Activated naive CD4-positive, alpha-beta T cell treated with Interleukin-2 at 50 U/mL for 16 hours (primary cell): ENCODE measurements around the gene ABHD12.

Experiments used
- DNase-seq: peaks from one replicate; pipeline ENCODE4 v3.0.0-alpha.2; 2020

The ABHD12 gene

DNA sequence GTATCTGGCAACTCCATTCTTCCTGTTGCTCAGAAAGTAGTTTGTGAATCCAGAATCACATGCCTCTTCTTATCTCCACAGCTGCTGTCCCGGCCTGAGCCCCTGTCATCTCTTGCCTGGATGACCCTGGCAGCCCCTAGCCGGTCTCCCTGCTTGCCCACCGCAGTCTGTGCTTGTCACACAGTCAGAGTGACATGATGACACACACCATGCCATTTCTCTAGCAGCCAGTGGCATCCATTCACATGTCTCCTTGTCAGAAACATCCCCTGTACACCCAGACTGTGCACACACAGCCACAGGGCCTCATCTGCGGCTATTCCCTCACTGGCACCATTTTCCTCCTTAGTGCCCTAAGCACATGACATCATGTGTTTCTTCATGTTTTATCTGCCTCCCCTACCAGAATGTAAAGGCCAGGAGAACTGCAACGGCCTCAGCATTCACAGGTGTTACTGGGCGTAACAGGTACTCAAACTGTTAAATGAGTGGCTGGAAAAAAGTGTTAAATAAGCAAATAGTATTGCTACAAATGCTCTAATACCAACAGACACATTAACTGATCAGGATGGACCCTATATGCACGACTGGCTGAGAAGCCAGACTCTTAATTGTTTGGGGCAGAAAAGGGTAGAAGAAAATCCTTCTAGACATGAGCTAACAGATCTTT is 9.6 kb downstream of the ABHD12 start:
- DNase-seq: no peak

DNA sequence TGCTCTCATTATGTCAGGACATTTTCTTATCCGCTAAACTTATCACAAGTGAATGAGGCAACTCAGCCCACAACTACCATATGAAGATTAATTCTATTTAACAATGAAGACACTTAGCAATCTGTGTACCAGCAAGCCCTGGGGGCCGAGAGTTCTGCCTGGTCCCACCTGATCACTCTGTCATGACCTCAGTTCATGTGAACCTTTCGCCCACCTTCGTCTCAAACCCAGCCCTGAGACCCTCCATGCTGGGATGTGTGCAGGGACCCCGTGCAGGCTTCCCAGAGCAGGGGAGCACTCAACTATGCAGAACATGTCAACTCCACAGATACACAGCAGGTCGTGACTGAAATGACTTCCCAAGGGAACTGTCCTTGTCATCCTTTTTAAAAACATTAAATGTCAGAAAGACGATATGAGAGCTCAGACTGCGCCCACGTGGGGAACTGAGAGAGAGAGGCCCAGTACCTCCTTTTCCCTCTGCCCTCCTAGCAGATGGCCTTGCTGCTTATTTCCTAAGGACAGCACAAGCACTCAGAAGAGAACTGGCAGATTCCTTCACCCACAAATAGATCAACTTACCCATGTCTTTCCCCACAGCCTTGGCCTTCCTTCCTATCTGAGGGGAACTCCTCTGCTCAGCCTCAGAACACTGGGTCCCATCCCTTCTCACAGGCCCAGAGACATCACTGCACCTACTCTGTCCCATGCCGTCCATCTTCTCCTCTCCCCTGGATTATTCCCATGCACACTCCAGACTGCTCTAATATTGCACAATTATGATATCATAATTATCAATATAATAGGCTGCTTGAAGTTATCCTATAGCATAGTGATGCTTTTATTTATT is 11.5 kb downstream of the ABHD12 start:
- DNase-seq: no peak

- DNase-seq: no peak
Observed at GRCh38 chr20:25378189-25378883, 12.3 kb downstream of the ABHD12 start.

DNA sequence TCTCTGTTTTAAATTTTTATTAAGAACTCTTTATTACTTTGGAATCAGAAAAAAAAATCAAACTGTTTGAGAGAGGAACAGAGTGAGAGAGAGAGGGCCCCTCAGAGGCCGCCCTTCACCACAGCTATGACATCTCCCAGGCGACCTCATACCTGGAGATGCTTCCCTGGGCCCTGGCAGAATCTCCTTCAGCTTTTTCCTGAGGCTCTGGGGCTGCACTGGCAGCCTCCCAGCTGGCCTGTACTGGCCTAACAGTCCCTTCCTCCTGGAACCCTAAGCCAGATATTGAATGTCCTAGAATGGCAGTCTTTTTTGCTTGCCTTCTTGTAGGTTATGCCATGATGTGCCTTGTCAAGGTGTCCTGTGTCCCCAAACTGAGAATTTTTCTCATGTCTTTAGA is 13.7 kb downstream of the ABHD12 start:
- no peak for DNase-seq

DNA sequence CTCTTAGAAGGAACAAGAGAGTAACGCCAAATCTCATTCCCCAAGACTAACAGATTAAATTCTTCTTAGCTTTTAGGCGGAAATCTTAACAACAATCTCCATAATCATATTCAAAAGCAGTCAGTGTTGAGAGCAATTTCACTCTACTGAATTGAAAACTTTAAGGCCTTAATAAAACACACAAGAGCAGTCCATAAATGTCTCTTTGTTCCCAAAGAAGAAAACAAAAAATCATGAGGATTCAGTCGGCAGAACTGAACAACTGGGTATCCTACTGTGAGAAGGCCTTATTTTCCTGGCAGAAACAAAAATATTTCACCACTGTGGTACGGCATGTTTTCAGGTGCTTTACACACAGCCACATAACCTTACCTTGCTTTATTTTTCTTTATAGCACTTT is 14.4 kb downstream of the ABHD12 start:
- DNase-seq: no peak

DNA sequence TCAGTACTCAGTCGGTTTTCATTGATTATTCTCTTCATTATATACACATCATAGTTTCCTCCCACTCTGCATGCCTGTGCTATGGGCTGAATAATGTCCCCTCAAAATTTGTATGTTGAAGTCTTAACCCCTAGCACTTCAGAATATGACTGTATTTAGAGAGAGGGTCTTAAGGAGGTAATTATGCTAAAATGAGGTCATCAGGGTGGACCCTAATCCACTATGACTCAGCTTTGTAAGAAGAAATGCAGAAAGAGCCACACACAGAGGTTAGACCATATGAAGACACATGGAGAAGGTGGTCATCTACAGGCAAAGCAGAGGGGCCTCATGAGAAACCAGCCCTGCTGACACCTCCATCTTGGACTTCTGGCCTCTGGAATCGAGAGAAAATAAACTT is 15.8 kb downstream of the ABHD12 start:
- no peak for DNase-seq

GRCh38 chr20:25372584-25373336 is 17.9 kb downstream of the ABHD12 start:
- DNase-seq: no peak

DNA sequence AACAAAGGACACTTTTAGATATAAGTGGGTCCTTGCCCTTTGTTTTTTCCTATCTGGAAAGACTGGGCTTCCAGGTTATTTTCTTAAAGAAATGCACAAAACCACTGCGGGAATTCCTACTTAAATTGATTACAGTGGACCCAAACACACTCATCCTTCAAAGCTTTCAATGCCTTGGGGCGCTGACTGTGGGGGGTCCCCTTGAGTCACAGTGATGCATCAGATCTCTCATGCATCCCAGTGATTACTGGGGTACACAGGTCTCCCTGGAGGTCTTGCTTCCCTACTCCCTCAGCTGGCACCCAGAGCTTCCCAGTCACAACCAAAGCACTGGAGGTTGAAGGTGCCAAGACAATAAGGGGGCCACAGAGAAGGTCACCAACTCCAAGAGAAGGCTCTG is 20.7 kb downstream of the ABHD12 start:
- DNase-seq: no peak

- no peak for DNase-seq
Observed at GRCh38 chr20:25369529-25369928, 21.1 kb downstream of the ABHD12 start.

DNA sequence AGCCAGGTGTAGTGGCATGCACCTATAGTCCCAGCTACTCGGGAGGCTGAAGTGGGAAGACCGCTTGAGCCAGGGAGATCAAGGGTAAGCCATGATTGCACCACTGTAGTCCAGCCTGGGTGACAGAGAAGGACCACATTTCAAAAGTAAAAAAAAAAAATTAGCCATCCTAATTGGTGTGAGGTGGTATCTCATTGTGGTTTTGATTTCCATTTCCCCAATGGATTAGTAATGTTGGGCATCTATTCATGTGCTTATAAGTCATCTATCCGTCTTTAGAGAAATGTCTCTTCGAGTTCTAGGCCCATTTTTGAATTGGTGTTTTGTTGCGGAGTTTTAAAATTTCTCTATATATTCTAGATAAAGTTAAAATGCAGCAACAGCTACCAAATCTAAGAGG is 21.7 kb downstream of the ABHD12 start:
- DNase-seq: no peak

DNA sequence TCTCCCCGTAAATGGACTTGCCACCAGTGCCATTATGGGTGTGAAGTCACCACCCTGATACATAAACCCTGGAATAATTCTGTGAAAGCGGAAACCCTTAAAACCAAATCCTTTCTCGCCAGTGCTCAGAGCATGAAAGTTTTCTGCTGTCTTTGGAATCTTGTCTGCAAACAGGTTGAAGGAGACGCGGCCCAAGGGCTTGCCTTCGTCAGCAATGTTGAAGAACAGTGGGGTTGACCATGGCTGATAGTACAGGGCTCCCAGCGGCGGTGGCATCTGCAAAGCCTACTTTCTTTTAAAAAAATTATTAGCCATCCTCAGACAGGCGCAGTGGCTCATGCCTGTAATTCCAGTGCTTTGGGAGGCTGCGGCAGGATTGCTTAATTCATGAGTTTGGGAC is 22.1 kb downstream of the ABHD12 start:
- no peak for DNase-seq

- DNase-seq: no peak
Observed at GRCh38 chr20:25364879-25365699, 25.5 kb downstream of the ABHD12 start.

GRCh38 chr20:25364180-25364788 is 26.4 kb downstream of the ABHD12 start:
- no peak for DNase-seq

DNA sequence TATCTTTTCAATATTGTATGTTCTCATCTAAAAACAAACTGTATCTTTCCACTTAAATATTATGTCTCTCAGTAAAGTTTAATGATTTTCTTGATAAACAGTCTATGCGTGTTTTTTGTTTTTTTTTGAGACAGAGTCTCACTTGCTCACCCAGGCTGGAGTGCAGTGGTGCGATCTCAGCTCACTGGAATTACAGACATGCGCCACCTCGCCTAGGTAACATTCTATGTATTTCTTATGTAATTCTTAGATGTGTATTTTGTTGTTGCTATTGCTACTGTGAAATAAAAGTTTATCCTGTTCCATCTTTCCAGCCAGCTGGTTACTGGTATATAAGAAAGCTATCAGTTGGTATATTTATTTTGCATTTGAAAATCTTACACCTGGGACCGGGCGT is 29.4 kb downstream of the ABHD12 start:
- DNase-seq: no peak

GRCh38 chr20:25360631-25361286 is 29.9 kb downstream of the ABHD12 start:
- DNase-seq: no peak

DNA sequence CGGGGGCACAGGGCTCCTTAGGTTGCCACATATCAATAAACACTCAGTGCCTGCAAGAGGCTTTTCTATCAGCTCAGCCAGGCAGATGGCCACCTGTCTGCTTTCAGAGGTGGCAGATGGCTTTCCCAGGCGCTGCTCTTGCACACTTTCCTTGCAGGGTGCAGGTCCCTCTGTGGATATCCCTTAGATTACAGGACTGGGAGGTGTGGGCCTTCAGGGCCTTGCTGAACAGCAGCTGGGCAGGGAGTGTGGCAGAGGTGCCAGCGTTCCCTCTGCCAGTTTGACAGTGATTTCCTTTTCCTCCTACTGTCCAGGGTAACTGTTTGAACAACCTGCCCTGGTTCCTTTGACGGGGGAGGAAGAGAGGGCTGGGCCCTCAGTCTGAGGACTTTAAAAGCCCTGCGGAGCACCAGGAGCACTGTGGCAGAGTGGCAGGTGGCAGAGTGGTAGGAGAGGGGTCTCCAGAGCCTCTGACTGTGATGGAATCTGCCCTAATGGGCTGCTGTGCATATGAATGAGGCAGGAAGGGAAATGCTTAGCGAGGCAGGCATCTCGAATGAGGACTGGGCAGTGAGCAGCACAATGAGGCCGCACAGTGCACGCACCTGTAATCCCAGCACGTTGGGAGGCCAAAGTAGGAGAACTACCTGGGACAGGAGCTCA is 34.2 kb downstream of the ABHD12 start:
- DNase-seq: no peak

- DNase-seq: no peak
Observed at GRCh38 chr20:25355866-25356265, 34.8 kb downstream of the ABHD12 start.

- DNase-seq: no peak
Observed at GRCh38 chr20:25355011-25355595, 35.5 kb downstream of the ABHD12 start.

DNA sequence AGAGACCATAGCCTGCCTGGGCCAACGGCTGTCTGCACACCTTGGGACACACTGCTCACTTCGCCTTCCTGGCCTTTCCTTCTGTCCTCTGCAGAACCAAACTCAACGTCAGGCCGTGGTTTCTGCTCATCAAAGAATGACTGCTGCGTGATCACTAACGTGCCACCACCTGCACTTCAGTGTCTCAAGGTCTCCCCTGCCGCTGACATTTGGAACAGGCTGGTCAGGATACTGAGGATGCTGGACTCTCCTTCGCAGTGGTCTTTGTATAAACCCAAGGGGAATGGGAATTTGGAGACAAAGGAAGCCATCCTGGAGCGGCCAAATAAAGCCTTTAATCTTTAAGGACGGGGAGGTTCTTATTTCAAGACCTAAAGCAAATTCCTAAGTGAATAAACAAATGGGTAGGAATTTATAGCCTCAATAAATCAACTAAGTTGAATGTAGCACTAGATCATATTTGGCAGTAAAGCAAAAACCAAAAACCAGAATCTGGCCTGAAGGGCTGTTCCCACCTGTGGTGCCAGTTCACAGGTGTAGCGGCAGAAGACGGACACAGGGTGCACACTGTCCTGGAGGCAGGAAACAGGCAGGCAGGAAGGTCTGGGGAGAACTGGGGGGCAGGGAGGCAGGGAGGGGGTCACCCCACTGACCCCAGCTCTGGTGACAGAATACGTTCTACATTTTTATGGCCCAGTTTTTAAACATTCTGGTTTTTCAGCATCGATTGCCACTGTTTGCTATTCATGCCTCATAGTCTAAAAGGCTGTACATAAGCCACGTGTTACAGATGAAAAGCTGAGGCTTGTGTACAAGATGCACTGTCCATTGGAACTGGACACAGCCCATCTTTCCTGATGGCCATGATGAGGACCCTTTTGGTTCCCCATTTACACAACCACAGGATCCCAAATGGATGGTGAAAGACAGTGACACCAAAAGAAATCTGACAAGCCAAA is 36.6 kb downstream of the ABHD12 start:
- no peak for DNase-seq
